HUES64 (cell line): Measurements from ENCODE around the gene SHH.

Source experiments
- H3K27ac ChIP-seq: 2 replicates; pipeline ENCODE4 v1.7.0; 2013; ENCODE audit warnings: low read depth, low read length, inconsistent platforms
- H3K27me3 ChIP-seq: 2 replicates; pipeline ENCODE4 v1.6.1; 2013; ENCODE audit warnings: mild to moderate bottlenecking, low read length; ENCODE audit not compliant: insufficient read depth
- H3K36me3 ChIP-seq: 2 replicates; pipeline ENCODE4 v1.6.1; 2013; ENCODE audit warnings: mild to moderate bottlenecking, low read length; ENCODE audit not compliant: insufficient read depth
- H3K4me1 ChIP-seq: 2 replicates; pipeline ENCODE4 v1.6.1; 2013; ENCODE audit warnings: mild to moderate bottlenecking, low read length, moderate library complexity; ENCODE audit not compliant: insufficient read depth
- H3K4me3 ChIP-seq: 2 replicates; pipeline ENCODE4 v1.5.1; 2013; ENCODE audit warnings: mild to moderate bottlenecking, low read length, moderate library complexity
- H3K9ac ChIP-seq: 2 replicates; pipeline ENCODE4 v1.6.1; 2013; ENCODE audit warnings: mild to moderate bottlenecking, low read depth, low read length
- H3K9me3 ChIP-seq: 2 replicates; pipeline ENCODE4 v1.6.1; 2013; ENCODE audit warnings: low read depth, low read length; ENCODE audit not compliant: insufficient read depth
- WGBS: fragments of 150-250, 120-280 bp; methylation state at CpG from one replicate; pipeline ENCODE4 v1.1.7; 2013; ENCODE audit warnings: missing lambda C conversion rate; 5-methylcytosine and 5-hydroxymethylcytosine counted together

SHH gene

DNA sequence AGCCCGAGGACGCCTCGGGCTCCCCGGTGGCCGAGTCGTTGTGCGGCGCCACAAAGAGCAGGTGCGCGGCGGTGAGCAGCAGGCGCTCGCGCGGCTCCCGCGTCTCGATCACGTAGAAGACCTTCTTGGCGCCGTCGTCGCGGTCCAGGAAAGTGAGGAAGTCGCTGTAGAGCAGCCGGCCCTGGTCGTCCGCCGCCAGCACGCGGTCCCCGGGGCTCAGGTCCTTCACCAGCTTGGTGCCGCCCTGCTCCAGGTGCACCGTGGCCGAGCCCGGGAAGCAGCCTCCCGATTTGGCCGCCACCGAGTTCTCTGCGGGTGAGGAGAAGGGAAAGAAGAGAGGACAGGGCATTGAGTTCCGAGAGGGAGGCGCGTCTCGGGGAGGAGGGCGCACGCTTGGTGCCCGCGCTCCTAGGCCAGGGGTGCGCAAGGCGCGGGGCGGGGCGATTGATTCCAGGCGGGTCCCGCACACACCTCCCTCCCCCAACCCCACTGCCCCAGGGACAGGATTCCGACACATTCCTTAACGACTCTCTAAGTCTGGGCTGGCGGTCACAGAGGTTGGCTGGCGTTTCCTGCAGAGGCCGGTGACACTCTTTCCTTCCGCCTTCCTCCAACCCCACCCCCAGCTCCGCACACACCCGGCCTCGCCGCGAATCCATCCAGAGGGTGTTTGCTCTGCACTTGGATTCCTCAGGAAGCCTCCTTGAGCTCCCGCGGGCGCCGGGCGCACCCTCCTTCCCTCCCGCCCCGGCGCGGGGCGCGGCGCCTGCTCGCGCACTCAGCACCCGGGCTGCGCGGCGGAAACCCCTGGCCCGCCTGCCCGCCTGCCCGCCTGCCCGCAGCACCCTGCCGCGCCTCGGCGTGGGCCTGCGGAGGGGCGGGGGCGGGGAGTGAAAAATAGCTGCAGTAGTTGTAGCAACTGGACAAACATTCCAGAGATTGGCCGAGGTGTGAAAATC lies 8.6 kb downstream of the SHH start:
- no peak overlapping the region; the same call in 1 of the 2 replicates for H3K27ac ChIP-seq
- peak overlapping the region; percentile 46 for H3K4me3 ChIP-seq
- no peaks in the 10 kb centered on the region for H3K36me3 ChIP-seq
- no peak overlapping the region for H3K9ac ChIP-seq
- WGBS = 1% methylated on average over 96 of the region's 96 CpGs
- no peaks in the 10 kb centered on the region for H3K9me3 ChIP-seq
- peaks cover 21% of the 10 kb centered on the region for H3K4me1 ChIP-seq
- peaks cover 100% of the 10 kb centered on the region for H3K27me3 ChIP-seq

DNA sequence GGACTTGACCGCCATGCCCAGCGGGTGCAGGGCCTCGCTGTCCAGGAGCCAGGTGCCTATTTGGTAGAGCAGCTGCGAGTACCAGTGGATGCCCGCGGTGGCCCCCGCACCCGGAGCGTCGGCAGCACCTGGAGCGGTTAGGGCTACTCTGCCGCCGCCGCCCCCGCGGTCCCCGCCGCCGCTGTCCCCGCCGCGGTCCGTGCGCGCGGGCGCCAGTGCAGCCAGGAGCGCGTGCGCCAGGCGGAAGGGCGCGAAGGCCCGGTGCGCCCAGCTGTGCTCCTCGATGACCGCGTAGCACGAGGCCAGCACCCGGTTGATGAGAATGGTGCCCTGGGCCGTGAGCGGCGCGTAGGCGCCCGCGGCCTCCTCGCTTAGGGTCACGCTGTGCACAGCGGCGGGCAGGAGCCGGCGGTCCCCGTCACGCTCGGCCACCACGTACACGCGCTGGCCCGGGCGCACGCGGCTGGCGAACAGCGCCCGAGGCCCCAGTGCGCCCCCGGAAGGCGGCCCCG lies 9.3 kb downstream of the SHH start:
- Histone ChIP-seq H3K9ac (no peak overlapping the region), H3K9me3 (no peaks in the 10 kb centered on the region), H3K36me3 (no peaks in the 10 kb centered on the region), H3K27ac (no peak overlapping the region), H3K4me3 (peak overlapping the region; percentile 46; the same call in 1 of the 2 replicates), H3K4me1 (peaks cover 20% of the 10 kb centered on the region; the same call in 1 of the 2 replicates), H3K27me3 (peaks cover 100% of the 10 kb centered on the region)
- 6% methylated on average over 70 of the region's 70 CpGs for WGBS

DNA sequence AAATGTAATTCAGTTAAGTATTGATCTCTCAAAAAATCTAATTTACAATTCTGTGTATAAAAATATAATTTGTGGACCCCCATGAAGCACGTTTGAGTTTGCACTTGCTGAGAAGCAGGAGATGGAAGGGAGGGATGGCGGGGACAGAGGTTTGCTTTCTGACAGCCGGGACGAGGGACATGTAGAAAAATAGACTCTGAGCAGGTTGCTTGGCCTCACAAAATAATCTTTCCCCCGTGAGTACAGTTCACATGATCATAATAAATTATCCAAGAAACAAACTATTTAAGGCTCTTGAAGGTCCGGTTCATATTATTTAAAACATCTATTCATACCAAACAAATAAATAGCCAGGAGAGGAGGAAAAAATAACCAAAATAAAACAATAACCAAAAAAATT lies 10.0 kb downstream of the SHH start:
- no peak overlapping the region for H3K27ac ChIP-seq
- H3K36me3 ChIP-seq = no peaks in the 10 kb centered on the region
- H3K4me3 ChIP-seq = no peak overlapping the region
- H3K9ac ChIP-seq = no peak overlapping the region
- peaks cover 14% of the 10 kb centered on the region; the same call in 1 of the 2 replicates for H3K4me1 ChIP-seq
- 76% methylated on average over 6 of the region's 6 CpGs for WGBS
- H3K27me3 ChIP-seq = peaks cover 100% of the 10 kb centered on the region
- no peaks in the 10 kb centered on the region for H3K9me3 ChIP-seq

DNA sequence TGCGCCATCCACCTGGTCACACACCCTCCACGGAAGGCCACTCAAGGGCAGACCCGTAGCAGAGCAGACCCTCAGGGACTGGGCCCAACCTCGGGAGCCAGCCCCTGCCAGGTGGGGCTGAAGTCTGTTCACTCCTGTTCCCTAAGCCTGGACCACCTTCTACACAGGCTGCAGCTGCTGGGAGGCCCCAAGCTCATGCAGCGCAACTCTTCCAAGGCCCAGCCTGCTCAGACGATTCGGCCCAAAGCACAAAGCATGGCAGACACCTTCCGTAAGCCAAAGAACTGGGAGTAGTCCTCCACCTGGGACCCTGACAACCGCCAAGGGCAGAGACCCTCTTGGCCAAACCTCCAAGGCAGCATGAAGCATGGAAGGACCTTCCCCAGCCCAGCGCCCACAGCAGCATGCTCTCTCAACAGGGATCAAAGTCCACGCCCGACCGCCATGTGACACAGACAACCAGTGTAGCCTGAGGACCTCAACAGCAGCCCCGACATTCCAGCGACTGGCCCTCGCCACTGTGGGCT lies 11.5 kb downstream of the SHH start:
- 91% methylated on average over 16 of the region's 16 CpGs for WGBS
- Histone ChIP-seq H3K4me1 (peaks cover 3% of the 10 kb centered on the region; the same call in 1 of the 2 replicates), H3K9me3 (no peaks in the 10 kb centered on the region), H3K36me3 (no peaks in the 10 kb centered on the region), H3K4me3 (no peak overlapping the region), H3K9ac (no peak overlapping the region), H3K27me3 (peaks cover 97% of the 10 kb centered on the region), H3K27ac (no peak overlapping the region)

DNA sequence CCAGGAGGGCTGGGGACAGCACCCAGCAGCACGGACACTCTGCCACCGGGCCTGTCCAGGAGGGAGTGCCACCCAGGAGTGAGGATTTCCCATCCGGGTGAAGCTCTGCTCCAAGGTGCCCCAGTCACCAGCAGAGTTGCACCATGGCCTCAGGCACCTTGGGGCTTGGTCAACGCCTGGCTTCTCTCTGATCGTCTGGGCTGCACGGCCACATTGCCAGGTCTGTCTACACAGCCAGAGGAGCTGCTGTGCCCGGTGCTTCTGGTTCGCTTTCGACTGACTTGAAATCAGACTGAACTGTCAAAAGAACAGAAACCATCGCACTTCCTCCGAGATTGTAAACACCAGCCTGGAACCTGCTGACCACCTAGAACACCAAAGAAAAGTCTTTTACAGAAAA lies 12.0 kb downstream of the SHH start:
- WGBS = 94% methylated on average over 11 of the region's 11 CpGs
- no peak overlapping the region for H3K27ac ChIP-seq
- peaks cover 95% of the 10 kb centered on the region for H3K27me3 ChIP-seq
- H3K9me3 ChIP-seq = no peaks in the 10 kb centered on the region
- H3K9ac ChIP-seq = no peak overlapping the region
- no peak overlapping the region for H3K4me3 ChIP-seq
- H3K4me1 ChIP-seq = peaks cover 2% of the 10 kb centered on the region; the same call in 1 of the 2 replicates
- H3K36me3 ChIP-seq = no peaks in the 10 kb centered on the region

DNA sequence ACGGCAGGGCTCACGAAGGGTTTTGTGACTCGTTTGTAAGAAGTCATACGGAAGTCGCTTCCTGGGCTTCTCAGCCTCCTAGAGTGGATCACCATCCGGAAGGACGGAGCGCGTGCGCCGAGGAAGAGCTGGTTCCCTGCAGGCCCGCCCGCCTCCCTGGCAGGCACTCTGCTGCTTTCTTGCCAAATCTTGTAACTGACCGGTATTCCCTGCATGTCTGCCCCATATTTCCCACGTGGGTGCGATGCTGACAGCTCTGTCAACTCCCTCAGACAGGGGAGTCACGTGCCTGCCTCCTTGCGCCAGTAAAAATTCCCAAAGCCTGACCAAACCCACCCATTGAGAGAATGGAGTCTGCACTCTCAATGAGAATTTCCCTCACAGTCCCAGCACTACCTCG lies 12.7 kb downstream of the SHH start:
- H3K27ac ChIP-seq = no peak overlapping the region
- no peak overlapping the region for H3K9ac ChIP-seq
- H3K27me3 ChIP-seq = peaks cover 88% of the 10 kb centered on the region
- 83% methylated on average over 19 of the region's 19 CpGs for WGBS
- no peak overlapping the region for H3K4me3 ChIP-seq
- H3K4me1 ChIP-seq = no peaks in the 10 kb centered on the region
- no peaks in the 10 kb centered on the region for H3K9me3 ChIP-seq
- no peaks in the 10 kb centered on the region for H3K36me3 ChIP-seq

DNA sequence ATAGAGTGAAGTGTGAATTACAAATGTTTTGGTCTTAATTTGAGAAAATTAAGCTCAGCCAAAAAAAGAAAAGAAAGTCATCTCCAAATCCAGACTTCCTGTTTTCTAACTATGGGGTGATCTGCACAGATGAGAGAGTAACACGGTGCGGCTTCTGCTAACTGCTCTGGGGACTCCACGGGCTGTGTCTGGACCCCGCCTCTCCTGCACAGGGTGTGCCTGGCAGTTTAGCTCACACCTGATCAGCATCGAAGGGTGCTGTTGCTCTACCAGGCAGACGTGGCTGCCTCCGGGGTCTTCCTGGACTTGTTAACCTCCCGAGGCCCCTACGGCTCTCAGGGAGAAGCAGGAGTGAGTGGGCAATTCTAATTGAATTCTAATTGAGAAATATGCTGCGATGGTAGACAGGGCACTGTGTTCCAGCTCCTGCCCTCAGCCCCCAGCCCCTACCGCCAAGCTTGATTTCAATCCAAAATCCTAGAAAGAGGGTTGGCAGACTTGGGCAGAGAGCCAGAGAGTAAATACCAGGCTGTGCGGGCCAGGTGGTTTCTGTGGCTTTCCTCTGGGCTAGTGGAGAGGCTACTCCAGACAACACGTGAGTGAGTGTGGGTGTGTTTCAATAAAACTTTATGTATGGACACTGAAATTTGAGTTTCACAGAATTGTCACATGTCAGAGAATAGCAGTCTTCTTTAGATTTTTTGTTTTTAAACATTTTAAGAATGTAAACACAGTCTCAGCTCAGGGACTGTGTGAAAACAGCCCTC lies 13.4 kb downstream of the SHH start:
- Histone ChIP-seq H3K4me3 (no peak overlapping the region), H3K27ac (no peak overlapping the region), H3K4me1 (no peaks in the 10 kb centered on the region), H3K9ac (no peak overlapping the region), H3K36me3 (no peaks in the 10 kb centered on the region), H3K9me3 (no peaks in the 10 kb centered on the region), H3K27me3 (peaks cover 81% of the 10 kb centered on the region)
- WGBS = 93% methylated on average over 13 of the region's 13 CpGs

DNA sequence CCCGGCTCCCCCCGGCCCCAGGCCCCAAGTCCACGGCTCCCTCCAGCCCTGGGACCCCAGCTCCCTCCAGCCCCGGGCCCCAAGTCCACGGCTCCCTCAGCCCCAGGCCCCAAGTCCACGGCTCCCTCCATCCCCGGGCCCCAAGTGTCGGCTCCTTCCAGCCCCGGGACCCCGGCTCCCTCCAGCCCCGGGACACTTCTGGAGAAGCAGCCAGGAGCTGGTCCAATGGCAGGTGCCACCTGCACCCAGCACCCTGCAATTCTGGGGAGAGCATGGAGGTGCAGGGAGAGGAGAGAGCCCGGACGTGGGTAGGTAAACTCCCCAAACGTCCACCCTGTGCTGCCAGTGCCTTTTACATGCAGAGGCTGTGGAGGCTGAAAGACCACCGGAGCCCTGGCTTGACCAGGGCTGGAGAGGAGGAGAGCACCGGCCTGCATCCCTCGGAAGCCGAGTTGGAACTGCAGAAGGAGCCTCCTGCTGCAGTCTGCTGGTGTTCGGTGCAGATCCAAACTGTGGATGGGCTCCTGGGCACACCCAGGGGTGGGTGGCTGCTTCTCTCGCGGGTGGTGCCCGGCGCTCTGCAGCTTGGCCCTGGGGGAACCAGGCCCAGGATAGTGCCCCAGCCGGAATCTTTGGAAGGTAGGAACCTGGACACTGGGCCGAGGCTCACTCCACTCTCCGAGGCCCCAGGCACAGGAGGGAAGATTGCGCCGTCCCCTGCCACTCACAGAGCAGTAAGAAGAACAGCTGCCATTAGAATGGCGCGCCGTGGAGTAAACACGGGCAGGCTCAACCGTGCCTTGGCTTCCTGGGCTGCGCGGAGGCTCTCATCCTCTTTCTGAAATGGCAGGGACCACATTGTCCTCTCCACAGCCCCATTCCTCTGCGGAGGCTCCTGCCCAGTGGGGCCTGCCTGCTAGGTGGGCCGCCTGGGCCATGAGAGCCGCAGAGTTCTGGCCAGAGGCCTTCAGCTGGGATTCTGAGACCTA lies 14.7 kb downstream of the SHH start:
- Histone ChIP-seq H3K9me3 (no peaks in the 10 kb centered on the region), H3K36me3 (no peaks in the 10 kb centered on the region), H3K4me1 (no peaks in the 10 kb centered on the region), H3K27me3 (peaks cover 68% of the 10 kb centered on the region), H3K4me3 (0 out of 2 replicates have a peak overlapping the region, but pooled peaks have one; percentile 10), H3K27ac (no peak overlapping the region), H3K9ac (no peak overlapping the region)
- WGBS = 76% methylated on average over 38 of the region's 38 CpGs

DNA sequence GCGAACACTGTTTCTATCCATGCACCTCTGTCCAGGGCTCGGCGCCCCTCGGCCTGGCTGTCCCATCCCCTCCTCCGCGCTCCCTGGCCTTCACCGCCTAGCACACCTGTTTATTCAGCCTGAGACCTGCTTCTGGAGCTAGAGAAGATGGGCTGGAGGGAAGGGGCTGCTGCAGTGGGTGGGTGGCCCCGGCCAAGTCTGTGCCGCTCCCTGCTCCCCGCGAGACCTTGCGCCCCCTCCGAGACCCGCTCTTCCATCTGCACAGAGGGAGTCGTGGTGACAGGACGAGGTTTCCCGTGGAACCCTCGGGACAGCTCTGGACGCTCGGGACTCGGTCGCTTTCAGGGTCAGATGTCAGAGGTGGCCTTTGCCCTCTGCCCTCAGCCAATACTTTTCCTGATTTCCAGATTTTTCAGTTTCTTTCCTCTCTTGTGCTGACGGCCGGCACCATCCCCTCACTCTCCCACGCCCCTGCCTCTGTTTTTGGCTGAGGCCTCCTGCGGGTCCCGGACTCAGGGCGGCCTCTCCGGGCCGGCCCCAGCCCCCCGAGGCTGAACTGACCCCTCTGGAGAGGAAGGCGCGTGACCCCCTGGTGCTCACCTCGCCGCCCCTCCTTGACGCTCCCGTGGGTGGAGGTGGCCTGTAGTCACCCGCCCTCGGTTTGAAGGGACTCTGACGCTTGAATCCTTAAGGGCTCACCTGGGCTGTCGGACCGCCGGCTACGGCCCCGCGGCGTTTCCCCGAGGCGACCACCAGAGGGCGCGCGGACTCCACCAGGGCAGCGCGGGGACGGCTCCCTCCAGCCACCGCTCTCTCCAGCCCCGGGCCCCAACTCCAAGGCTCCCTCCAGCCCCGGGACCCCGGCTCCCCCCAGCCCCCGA lies 15.6 kb downstream of the SHH start:
- WGBS = 41% methylated on average over 59 of the region's 60 CpGs
- Histone ChIP-seq H3K4me1 (no peaks in the 10 kb centered on the region), H3K9me3 (no peaks in the 10 kb centered on the region), H3K36me3 (no peaks in the 10 kb centered on the region), H3K4me3 (no peak overlapping the region), H3K9ac (no peak overlapping the region), H3K27ac (no peak overlapping the region), H3K27me3 (peaks cover 59% of the 10 kb centered on the region)
